ENCODE results near the gene OR2T29.
"Not testable (repeated sequence)": the region's sequence is repeated elsewhere in the genome, so short reads cannot be mapped to it uniquely, and the experiment has no call there.

OR2T29 gene

GRCh38 chr1:248507773-248508172 is 54.8 kb downstream of the OR2T29 start, which contains the start of gene OR2G6:
Gene OR2G6 (plus strand): TSS chr1:248508073. CDS start chr1:248521647, 13,574 bp downstream.
- not testable (repeated sequence) for DNase-seq
